ENCODE results near the gene TMEM267.

TMEM267 gene

GRCh38 chr5:43432486-43433375 is 50.9 kb downstream of the TMEM267 start:
- no peak overlapping the region for H3K27ac ChIP-seq (replicated peaks)
- H3K4me3 ChIP-seq (replicated peaks; ENCODE audit: insufficient read depth, low read length): no peak overlapping the region
- DNase-seq (ENCODE audit: low read depth in 1 of 2, low spot score in 1 of 2): peak; percentile 17 to 26
- TF ChIP-seq POLR2AphosphoS5 (IDR thresholded peaks at IDR 0.05; ENCODE audit: low read depth) (no peak), CTCF (IDR thresholded peaks at IDR 0.05; ENCODE audit: insufficient read depth, low read length) (no peak), SPI1 (IDR thresholded peaks at IDR 0.05; ENCODE audit: borderline replicate concordance, low read depth) (no peak), GABPA (IDR thresholded peaks at IDR 0.05; ENCODE audit: low read depth) (no peak), REST (IDR thresholded peaks at IDR 0.05; ENCODE audit: insufficient replicate concordance, low read depth) (no peak)
- H3K27me3 ChIP-seq (ENCODE audit: insufficient read depth, poor library complexity, severe bottlenecking): no peaks in the 10 kb centered on the region

GRCh38 chr5:43429706-43430105 is 54.0 kb downstream of the TMEM267 start:
- H3K27ac ChIP-seq (replicated peaks): no peak overlapping the region
- DNase-seq (ENCODE audit: low read depth in 1 of 2, low spot score in 1 of 2): no peak
- TF ChIP-seq POLR2AphosphoS5 (IDR thresholded peaks at IDR 0.05; ENCODE audit: low read depth): no peak
- TF ChIP-seq GABPA (IDR thresholded peaks at IDR 0.05; ENCODE audit: low read depth): no peak
- no peak for TF ChIP-seq REST (IDR thresholded peaks at IDR 0.05; ENCODE audit: insufficient replicate concordance, low read depth)
- TF ChIP-seq CTCF (IDR thresholded peaks at IDR 0.05; ENCODE audit: insufficient read depth, low read length): no peak
- no peak for TF ChIP-seq SPI1 (IDR thresholded peaks at IDR 0.05; ENCODE audit: borderline replicate concordance, low read depth)
- H3K4me3 ChIP-seq (replicated peaks; ENCODE audit: insufficient read depth, low read length): no peak overlapping the region
- no peaks in the 10 kb centered on the region for H3K27me3 ChIP-seq (ENCODE audit: insufficient read depth, poor library complexity, severe bottlenecking)

- H3K27me3 ChIP-seq (ENCODE audit: insufficient read depth, poor library complexity, severe bottlenecking): no peaks in the 10 kb centered on the region
- no peak overlapping the region for H3K27ac ChIP-seq (replicated peaks)
- DNase-seq (ENCODE audit: low read depth in 1 of 2, low spot score in 1 of 2): no peak
- TF ChIP-seq SPI1 (IDR thresholded peaks at IDR 0.05; ENCODE audit: borderline replicate concordance, low read depth) (no peak), GABPA (IDR thresholded peaks at IDR 0.05; ENCODE audit: low read depth) (no peak), CTCF (IDR thresholded peaks at IDR 0.05; ENCODE audit: insufficient read depth, low read length) (no peak), REST (IDR thresholded peaks at IDR 0.05; ENCODE audit: insufficient replicate concordance, low read depth) (no peak), POLR2AphosphoS5 (IDR thresholded peaks at IDR 0.05; ENCODE audit: low read depth) (no peak)
- no peak overlapping the region for H3K4me3 ChIP-seq (replicated peaks; ENCODE audit: insufficient read depth, low read length)
Observed at GRCh38 chr5:43429016-43429415, 54.6 kb downstream of the TMEM267 start.
